GM21723 (cell line): ENCODE results near the gene FAM204A.
A peak's percentile ranks its signal among the peaks of the same experiment; 100 is the strongest.

Source experiments
- ATAC-seq: cut with Tn5 transposase; IDR thresholded peaks from one replicate; pipeline ENCODE4 v1.9.1; 2021; ENCODE audit warnings: mild to moderate bottlenecking, moderate library complexity; ENCODE audit not compliant: unreplicated experiment

FAM204A gene

DNA sequence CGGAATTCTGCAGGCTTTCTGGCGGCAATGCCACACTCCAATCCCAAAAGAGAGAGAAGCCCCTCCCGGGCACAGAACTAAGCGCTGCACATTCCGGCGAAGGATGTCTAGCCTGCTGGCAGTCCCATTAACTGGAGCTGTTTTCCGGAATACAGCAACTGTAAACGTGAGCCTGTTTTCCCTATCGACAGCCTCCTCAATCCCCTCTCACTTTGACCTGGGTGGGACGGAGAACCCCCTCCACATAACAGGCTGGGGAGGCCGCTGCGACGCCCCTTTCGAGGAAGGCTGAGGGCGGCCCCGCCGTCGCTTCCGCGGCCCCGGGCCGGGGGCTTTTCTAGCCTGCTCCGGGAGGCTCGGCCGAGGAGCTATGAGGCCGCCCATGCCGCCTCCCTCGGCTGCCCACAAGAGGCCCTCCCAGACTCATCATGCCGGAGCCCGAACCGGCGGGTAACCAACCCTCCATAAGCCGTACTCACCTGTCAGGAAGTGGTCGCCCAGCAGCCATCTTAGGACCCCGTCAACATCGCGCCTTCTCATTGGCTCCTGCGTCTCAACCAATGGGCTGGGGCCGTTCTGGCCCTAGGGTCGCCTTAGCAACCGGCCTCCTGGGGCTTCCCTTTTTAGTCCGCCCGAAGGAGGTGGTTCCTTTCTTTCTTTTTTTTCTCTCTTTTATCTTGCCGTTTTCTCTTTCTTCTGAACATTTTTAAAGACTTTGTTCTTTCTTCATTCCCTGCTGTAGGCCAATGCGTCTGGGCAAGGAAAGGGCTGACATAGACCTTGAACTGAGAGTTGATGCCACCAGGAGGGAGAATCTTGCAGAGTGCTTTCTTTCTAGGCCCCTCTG is at the start of gene FAM204A:
FAM204A (minus strand) TSS at position 534 of the 847 bp plus-strand sequence. CDS start 5,909 bp downstream, outside the sequence.
- peak; percentile 100 for ATAC-seq

DNA sequence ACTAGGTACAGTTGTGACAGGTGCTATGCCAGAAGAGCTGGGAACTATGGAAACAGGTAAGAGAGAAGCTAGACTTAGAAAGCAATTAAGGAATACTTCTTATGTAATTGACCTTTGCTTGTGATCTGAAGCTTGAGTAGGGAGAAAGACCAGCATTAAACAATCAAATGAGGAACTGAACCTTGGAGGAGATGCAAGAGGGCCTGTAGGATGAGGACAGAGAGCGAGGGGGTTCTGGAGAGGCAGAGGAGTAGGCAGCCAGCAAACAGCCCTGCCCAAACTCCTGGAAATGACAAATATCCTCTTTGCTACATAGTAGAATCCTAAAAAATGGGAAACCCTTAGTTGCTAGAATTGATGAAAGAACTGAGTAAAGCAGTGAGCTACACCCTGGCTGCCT is 41.6 kb upstream of the FAM204A start:
- ATAC-seq = no peak

DNA sequence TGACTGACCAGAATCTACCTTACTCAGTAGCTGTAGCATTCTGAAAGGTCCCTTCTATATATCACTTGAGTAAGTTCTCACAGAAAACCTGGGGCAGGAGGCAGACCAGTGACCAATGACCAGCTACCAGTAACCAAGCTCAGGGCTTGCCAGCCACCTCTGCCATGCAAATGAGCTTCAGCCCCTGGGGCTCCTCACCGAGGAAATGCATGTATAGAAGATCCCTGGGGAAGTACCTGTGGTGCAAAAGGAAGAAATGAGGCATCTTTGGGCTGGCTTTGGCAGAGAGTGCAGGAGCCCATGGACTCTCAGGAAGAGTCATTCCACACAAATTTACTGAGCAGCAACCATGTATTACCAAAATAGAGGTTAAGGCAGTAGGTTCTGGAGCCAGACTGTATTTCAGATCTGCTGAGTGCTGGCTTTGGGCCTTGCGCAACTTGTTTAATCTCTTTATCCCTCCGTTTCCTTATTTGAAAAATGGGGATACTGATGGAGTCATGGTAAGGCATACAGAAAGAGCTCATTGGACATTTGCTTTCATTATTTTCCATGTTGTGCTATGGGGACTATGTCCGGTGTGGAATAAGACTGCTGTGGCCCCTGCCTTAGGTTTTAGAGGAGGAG is 41.1 kb upstream of the FAM204A start:
- no peak for ATAC-seq

DNA sequence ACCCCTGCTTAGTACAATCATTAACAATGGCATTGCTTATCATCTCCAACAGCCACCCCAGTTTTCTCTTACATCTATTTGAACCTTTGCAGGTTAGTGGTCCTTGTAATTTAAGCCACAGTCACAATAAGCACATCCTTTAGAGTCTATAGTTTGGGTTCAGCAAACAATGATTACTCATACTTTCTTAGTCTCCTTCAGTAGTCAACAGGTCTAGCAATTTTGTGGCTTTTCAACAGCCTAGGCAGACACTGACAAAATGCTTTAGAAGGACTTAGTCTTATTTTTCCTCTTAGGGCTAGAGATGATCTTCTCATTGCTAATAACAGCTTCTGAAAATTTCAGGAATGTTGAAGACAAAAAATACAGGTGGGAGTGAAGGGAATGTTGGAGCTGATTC is 32.3 kb upstream of the FAM204A start:
- no peak for ATAC-seq

DNA sequence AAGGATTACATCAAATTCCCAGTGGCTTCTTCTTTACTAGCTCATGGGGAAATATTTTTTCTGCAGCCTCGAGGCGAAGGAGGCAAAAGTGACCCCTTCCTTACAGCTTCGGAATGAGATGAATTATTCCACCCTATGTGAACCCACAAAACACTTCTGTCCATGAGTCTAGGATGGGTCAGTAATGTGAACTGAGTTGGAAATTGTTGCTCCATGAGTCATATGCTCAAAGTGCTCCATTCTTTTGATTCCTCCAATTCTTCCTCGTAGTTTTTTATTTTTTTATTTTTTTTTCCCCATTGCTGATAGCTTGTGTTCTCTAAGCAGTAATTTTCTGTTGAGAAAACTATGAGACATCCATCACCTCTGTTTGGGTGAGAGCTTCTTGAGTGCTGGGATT is 31.7 kb upstream of the FAM204A start:
- no peak for ATAC-seq

DNA sequence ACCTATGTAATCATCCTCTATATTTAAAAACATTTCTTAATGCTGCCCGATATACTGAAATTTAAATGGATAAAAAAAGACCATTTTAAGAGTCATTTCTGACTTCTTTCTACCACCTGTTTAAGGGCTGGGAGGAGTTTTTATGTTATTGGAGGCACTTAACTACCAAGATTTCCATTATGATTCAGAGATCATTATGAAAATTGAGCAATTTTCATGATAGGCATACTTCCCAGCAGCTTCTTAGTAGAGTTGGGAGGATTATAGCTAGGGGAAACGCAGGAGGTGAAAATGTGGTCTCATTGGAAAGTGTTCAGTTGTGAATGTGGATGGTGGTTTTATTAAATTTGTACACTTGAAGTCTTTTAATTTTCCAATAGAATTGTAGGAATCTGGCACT is 28.4 kb upstream of the FAM204A start:
- no peak for ATAC-seq

DNA sequence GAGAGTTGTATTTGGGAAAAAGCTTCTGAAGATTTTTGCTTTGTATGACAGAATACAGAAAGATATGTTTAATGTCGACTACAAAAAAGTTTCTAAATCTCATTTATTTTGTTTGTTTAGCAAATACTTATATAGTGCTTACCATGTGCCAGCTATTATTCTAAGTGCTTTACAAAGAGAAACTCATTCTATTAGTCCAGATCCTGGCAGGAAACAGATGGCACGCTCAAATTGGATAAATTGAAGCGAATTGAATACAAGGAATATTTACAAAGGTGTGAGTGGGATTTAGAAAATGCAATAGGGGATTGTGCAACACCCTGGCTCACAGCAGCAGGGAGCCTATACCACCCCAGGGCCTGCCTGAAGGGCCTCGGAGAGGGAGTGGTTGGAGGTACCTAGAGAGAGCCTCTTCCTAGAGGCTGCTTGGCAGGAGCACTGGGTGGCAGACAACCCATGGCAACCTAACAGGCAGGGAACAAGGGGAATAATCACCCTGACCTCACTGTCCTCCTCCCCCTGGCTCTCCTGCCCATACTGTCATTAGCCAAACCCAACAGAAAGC is 27.6 kb upstream of the FAM204A start:
- no peak for ATAC-seq

DNA sequence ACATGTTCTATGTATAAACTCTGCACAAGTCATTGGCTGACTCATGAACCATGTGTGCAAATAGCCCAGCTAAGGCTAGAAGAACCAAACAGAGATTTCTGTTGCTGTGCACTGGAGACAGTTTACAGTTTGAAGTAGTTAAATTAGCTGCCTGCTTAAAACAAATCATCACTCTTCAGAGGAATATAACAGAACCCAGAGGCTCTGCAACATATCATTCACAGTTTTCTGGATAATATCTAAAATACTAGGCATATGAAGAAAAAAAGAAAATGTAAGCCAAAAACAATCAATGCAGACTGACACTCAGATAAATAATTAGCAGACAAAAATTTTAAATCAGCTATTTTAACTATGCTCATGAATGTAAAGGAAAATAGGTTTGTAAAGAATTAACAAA is 23.6 kb upstream of the FAM204A start:
- ATAC-seq = no peak

DNA sequence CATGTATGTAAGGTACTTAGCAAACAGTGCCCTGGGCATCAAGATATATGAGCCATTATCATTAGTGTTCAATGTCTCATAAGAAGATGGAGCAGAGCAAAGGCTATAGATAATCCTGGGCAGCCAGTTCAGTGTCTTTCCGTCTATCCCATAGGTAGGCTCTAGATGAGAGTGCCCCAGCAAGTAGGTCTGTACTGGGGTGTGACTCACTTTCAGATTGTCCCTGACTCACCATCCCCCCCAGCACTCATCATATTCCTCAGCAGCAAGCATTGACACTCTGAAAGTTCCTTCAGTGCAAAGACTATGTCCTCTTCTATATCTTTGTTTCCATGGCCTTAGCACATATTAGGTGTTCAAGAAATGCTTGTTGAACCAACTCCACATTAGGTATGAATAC is 20.0 kb upstream of the FAM204A start:
- ATAC-seq = no peak

DNA sequence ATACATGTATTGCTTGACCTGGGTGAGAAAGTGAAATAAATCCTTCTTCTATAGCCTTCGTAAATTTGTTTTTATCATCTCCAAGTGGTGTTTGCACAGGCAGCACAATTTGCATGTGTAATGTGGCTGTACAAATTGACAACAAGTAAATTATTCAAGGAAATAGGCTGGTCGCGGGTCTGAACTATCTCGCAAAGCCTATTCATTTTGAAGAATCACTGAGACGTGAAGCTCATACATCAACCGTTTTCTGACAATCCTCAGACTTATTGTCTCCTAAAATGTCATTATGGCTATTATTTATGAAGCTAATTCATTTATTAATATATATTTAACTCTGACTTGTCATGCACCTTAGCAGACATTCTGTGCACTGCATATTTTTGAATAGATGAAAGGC is 16.2 kb upstream of the FAM204A start:
- ATAC-seq = no peak

DNA sequence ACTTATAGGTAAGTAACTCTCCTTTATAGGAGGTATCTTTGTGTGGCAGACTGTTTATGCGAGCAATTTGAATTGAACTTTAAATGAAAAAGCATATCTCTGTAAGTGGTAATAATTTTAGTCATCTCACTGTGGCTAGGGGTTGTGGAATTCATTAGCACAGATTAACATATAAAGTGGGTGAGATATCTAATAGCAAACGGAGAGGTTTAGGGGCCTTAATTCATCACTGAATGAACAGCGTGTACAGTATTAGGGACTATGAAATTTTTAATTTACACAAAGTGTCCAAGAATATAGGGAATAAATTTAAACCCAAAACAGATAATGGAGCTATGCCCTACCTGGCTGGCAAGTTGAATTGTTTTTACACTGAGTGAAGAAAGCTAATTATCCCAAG is 15.7 kb upstream of the FAM204A start:
- ATAC-seq = no peak

DNA sequence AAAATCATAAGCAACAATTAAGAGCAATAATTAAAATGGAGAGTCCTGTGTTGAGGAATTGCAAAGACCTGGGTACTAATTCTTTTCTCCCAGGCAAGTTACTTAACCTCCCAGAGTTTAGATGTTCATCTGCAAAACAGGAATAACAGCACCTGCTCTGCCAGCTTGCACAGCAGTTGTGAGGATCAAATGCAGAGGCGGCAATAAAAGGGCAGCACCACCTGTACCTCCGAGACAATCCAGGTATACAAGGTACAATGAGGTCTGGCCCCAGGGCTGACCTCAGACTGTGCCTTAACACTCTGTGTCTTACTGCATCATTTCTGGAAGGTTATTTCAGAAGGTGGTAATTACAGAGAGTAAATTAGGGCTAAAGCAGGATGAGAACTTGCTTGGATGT is 14.5 kb upstream of the FAM204A start:
- no peak for ATAC-seq

DNA sequence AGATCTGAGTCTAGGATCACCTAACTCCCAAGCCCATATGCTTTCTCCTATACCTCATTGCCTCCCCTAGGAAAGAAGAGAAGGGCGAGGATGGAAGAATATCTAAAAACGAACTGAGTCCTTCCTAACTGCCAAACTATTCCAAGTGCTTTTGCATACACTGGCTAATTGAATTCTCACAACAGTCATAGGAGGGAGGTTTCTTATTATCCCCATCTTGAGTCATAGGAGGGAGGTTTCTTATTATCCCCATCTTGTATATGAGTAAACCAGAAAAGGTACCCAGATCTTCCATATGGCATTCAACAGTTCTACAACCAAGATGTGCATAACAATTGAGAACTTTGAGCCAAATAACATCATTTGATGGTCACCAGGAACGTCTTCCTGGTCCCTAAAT is 13.1 kb upstream of the FAM204A start:
- ATAC-seq = no peak

DNA sequence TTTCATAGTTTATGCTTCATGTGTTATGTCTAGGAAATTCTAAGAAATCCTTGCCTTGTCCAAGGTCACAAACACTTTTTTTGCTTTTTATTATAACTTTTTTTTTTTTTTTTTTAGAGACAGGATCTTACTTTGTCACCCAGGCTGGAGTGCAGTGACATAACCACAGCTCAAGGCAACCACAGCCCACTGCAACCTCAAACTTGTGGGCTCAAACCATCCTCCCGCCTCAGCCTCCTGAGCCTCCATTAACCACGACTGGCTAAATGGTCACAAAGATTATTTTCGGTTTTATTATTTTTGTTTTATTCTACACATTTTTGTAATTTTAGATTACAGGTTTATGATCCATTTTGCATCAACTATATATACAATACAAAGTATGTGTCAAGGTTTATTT is 7.1 kb upstream of the FAM204A start:
- ATAC-seq = no peak

DNA sequence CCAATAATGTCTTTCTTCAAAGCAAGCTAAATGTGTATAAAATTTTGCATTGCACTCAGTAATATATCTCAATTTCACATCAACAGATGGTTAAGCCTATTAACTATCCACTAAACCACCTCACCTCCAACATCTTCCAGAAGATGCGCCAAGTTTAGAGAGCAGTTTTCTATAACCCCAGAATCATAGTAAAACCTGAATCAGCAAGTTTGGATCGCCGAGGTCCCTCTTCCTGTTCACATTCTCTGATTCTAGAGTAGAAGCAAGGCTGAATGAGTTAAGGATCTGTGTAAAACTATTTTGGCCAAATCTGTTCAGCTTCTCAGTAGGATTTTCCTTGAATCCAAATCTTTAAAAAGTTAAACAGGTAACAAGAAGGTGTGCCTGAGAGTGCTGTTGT is 1.4 kb upstream of the FAM204A start:
- no peak for ATAC-seq

DNA sequence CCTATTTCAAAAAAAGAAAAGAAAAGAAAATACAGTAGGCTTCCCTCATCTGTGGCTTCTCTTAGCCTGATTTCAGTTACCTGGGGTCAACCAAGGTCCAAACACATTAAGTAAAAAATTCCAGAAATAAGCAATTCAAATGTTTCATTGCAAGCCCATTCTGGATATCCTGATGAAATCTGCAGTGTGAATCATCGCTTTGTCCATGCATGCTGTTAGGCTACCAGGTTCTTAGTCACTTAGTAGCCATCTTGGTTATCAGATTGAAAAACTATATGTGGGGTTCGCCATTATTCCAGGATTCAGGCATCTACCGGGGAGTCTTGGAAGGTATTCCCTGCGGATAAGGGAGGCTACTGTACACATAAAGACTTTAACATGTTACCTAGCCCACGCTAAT is 991 bp upstream of the FAM204A start:
- no peak for ATAC-seq

DNA sequence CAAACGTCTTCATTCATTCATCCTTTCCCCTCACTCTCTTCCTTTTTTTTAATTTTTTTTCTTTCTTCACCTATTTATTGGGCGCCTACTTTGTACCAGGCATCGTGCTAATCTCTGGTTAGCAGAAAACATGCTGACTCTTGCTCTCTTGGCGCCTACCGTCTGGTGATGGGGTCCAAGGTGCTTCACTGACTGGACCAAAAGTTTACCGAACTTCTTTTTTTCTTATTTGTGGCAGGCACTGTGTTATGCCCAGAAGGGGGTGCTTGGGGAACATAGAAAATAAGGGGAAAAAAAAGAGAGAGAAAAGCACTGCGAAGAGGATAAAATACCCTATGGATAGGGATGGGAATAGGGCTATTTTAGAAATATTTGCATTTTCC is 505 bp upstream of the FAM204A start:
- ATAC-seq = peak; percentile 3

DNA sequence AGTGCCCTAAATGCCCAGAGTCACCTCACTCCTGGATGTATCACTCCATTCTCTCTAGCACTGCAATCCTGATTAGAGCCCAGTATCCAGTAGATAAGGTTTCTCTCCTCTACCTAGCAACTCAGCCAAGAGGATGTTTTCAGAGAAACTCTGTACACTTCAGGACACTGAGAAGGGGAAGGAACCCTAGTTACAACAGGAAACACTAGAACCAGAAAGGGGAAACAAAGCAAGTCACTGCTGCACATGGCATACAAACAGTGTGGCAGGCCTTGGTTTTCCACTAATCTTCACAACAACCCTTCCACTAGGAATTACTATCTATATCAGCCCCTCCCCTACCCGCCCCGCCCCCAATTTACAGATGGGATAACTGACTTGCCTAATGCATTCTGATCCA is 1.6 kb downstream of the FAM204A start:
- ATAC-seq = no peak

DNA sequence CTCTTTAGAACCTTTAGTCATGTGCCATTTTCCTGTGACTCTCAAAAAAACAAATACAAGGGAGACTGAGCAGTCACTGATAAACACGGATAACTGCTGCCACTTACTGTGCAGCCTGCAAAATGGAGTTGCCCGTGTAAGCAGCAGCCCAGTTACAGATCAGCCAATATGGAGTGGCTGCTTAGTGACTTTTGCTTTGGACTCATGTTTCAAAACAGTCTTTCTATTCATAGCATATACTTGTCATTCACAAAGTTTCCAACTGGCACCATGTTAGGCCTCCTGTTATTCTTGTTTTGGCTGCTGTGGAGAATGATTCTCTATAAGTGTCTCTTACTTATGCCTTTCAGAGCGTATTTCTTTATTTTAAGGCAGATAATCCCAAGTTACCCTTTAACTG is 3.0 kb downstream of the FAM204A start:
- ATAC-seq = no peak

DNA sequence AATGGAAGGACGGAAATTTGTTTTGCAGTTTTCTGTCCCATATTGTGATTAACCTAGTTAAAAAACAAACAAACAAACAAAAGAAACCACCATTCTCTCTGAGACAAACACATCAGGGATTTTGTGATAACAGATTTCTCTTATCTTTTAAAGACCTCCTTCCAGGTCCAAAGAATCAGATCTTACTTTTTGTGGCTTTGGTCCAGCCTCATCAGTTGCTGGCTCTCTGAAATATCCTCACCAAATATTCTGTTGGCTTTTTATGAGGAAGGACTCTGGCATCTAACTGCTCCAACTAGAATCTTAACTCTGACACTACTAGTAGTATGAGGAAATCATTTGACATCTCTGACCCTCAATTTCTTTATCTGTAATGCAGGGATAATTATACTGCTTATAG is 4.8 kb downstream of the FAM204A start:
- no peak for ATAC-seq

DNA sequence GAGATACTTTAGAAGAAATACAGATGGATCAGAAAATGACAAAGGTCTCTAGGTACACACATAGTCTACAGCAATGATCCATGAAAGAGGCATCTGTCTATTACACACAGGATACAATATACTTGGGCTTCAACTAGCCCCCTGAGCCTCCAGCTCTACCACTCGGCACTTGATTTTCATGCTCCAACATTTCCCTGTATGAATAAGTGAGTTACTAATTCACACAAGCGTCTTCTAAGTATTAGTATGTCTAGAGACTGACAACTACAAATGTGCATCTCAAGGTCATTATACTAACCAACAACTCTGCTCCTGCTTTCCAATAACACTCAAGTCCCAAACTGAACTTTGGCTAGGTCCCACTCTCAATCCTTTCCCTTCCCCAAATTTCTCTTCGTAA is 8.3 kb downstream of the FAM204A start:
- no peak for ATAC-seq

DNA sequence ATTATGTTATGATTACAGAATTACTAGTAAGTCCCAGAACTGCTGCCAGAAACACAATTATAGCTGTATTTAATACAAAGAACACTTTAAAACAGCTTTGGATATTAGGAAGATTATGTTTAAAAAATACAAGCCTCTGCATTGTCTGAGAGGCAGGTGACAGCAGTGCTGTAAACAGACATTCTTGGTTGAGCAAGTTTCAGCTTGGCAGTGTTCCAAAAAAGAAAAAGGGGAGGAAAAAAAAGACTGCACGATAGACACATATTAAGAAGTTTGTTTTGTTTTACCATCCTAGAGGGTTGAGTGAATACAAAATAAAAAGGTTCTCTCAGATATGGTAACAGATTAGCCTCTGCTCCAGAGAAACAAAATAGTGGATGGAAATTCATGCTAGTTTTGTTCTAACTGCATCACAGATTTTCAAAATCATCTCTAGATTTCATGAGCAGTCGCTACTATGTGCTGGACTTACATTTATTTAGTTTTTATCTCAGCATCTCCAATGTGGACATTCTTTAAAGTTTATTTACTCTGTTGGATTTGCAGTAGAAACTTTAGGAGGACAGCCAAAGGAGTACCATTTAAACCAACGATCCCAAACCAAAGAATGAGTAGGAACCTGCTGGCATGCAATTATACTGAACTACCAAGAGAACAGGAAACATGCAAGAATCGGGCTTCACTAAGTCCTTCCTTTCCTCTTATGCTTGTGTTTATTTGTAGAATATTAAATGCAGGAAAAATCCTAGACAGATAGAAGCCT is 9.0 kb downstream of the FAM204A start:
- ATAC-seq = no peak
